Astrocyte of the hippocampus (primary cell): ENCODE measurements around the gene SEC61B.

Source experiments
- DNase-seq: peaks from one replicate; pipeline ENCODE4 v3.0.0; 2011; ENCODE audit warnings: low read depth, low spot score

SEC61B gene

DNA sequence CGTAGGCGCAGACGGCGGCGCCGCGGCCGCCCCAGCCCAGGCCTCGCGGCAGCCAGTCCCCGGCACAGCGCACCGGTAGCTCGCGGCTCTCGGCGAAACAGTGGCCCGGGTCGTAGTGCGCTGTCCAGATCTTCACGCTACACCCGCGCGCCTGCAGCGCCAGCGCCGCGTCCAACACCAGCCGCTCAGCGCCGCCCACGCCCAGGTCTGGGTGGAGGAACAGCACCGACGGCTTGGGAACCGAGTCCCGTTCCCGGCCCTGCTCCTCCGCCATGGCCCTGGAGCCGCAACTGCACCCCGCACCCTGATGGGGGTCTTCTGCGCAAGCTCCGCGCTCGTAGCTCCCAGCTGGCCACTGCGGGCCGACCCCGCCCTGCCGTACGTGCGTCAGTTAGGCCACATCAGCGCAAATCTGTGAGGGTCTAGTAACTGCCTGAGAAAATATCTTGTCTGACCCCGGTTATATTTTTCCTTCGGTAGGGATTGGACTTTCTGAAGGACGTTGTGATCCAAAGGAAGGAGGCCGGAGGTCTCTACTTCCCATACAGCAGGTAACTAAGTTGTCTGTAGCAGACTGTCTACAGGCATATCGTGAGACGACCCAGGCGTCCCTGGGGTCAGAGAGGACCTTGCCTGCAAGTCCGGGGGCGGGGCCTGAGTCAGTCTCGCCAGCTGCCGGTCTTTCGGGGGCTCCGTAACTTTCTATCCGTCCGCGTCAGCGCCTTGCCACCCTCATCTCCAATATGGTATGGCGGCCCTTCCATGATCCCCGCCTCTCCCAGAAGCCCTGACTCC lies at the start of gene SEC61B, which contains the start of gene ALG2:
Gene SEC61B, plus strand, starts transcription at position 662 of the 795 bp plus-strand sequence. Its CDS starts 82 bp downstream, at position 744.
Gene ALG2, minus strand, starts transcription at position 322 of the 795 bp plus-strand sequence. Its CDS starts 48 bp downstream, at position 274.
- peak; percentile 97 for DNase-seq

DNA sequence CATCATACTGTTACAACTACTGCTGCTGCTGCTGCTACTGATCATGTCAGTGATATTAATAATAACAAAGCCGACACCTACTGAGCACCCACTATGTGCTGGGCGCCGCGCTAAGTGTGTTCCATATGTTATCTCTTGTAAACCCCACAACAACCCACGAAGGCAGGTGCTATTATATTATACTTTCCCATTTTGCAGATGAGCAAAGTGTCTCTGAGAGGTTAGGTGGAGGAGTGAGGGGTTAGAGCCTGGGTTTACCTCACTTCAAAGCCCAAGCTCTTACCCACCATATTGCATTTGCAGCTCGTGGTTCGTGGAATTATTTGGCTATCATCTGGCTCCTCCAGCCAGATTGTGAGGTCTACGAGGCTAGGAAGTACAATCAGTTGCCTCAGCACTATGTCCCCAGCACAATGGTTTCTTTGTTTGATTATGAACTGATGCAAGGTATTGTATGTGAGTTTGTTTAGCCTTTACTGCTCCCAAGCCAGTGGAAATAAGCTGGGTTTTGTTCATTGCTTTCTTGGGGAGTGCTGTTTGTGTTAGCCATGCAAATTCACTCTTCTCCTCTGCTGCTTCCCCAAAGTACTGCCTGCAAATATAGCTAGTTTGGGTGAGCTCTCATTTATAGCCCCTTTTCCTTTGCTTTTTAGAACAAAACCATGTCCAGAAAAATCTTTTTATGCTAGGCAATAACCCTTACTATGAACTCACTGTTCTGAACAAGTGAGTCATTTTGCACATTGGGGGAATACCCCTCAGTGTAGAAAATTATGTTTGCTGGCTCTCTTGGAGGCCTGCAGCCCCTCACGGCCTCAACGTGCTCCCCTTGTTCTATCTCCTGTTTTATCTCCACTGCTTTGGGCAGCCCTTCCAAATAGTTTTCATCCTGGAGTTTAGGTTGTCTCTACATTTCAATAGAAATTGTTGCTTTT lies 48.2 kb upstream of the SEC61B start:
- DNase-seq: no peak

DNA sequence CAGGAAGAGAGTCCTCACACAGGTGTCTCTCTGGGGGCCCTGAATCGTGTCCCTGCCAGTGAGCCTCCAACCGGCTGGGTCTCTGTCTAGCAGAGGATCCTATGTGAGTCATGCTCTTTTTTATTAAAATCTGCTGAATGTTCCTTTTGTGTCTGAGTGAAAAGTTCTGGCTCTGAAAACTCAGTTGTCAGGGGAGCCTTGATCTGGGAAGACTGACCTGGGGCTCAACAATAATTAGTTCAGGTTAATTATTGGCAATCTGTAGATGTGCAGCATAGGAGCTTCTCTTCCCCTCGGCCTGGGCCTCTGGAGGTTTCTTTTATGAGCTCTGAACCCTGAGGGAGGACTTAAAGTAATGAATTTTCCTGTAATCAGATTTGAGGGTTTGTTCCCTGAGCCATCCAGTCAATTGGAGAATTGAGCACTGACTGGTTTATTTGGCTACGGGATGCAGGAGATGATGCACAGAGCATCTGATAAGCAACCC lies 45.5 kb upstream of the SEC61B start:
- DNase-seq: no peak

DNA sequence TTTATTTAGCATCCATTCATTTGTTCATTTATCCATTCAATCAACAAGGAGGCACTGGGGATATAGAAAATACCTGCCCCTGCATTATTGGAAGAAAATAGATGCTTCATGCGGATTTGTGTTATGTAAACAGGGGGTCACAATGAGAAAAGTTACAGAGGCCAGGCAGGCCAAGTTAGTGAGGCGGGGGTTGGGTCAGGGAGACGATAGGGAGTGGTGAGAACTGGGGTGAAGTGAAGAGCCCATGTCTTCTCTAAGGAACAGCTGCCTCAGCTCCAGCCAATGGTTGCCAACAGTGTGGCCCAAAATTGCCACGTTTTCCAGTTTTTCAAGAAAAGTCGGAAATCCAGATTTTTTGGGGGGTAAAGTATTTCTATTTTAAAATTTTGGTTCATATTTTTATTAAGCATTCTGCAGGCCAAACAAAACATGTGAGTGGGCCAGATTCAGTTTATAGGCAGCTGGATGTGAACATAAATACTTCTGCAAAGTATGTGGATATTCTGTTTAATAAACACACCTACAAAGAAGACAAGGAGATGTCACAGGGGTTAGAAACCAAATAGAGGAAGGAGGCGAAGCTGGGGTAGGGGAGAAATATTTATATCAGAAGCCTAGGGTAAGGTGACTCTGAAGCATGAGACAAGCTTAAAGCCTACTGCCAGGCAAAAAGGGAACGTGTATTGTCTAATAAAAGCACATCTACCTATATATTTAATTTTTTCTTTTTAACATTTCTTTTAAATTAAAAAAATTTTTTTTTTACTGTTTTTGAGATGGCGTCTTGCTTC lies 44.3 kb upstream of the SEC61B start:
- no peak for DNase-seq

DNA sequence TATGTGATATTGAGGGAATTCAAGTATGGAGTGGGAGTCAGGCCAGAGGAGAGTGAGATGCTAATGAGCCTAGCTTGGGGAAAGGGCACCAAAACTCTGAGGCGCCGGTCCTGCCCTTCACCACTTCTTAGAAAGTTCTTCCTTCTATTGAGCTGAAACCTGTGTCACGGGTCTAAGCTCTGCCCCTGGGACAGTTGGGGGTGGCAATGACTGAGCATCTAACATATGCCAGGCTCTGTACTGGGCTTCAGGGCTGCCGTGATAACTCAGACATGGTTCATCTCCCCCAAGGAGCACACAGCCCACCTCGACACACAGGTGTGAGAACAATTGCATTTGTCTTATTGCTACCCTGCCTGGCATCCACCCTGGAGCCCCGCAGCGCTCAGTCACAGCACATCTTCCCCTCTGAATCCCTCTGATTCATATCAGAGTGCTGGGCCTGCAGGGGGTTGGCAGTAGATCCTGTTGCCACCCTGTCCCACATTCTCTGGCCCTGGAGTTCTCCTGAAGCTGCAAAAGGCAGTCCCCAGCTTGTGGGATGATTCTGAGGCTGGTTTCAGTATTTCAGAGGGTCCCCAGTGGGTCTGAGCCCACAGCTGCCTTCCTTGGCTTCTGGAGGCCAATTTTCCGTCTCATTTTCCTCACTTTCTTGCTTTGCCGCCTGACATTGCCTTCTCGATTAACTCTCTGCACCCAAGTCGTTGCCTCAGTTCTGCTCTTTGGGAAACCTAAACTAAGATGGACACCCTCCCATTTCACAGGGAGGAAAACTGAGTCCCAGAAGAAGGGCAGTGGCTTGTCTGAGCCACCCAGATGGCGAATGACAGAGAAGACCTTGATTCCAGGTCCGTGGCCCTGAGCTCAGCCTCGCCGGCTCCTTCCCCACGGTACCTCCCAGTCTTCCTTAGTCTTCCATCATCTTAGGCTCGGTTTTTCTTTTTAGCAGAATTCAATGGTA lies 42.9 kb upstream of the SEC61B start:
- DNase-seq: no peak

DNA sequence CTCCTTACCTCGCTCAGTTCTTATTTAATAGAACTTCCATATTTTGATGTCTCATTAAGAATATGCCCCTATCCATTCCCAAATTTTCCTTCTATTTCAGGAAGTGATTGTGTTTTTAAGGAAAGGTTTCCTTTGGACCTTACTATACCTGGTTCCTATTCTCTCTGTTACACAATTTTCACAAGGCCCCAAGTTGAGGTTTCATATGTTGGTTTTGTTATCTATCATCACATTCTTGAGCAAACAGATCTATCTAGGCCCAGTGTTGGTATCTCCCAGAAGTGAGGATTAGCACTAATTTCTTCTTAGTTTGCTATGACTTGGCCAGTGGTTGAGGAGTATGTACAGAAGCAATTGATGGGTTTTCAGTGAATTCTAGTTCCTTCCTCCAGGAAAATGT lies 41.9 kb upstream of the SEC61B start:
- no peak for DNase-seq

DNA sequence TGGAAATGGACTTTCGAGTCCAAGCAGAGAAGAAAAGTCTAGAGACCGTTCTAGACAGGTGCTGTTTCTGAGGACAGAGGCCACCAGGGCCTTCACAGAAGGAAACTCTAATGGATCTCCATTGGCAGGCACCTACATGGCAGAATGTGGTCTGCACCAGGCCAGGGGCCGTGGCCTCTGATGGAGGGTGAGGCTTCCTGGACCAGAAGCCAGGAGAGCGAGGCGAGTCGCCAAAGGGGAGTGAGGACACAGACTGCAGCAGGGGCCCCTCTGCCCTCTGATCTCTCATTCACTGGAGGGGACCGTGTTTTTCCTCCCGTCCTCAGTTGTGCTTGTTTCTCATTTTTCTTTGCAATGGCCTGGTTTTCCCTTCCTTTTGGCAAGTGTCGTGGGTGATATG lies 41.4 kb upstream of the SEC61B start:
- DNase-seq: no peak

DNA sequence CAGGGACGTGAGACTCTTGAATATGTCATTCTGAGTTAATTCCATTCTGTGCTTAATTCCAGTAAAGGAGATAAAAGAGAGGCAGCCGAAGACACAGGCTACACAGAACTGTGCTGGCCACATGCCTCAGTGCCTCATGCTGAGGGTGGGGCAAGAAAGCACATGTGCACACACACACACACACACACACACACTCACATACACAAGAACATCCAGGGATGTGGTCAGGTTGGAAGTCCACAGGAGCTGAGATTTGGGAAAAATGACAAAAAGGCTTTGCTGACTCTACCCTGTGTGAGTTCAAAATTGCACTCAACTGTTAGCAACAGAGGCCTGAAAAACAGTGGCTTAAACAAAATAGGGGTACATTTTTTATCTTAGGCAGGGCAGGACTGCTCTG lies 40.9 kb upstream of the SEC61B start:
- no peak for DNase-seq

DNA sequence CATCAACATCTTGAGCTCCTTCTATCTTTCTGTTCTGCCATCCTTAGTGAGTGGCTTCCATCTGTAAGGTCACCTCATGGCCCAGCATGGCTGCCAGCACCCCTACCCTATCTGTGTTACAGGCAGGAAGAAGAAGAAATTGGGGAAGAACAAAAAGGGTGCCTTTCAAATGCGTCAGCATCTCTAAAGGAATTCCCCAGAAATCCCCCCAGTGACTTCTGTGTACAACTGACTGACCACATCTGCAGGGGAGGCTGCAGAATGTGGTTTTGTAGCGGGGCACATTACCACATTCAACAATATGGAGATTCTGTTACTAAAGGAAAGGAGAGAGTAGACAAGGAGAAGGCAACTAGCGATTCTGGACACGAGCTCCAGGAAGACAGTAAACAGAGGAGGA lies 40.5 kb upstream of the SEC61B start:
- DNase-seq: peak; percentile 83

DNA sequence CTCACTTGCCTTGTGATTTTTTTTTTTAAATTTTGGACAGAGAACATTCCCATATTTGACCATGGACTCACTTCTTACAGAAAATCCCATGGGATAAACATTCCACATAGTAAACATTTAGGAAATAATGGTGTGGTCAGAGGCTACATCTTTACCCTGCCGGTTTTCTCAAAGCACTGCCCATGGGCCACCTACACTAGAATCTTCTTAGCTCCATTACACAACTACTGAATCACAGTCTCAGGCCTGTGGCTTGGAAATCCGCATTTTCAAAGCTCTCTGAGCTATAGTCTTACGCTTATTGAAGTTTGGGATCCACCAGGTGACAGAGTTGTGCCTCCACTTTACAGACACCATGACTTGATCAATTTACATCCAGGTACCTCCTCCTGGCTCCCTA lies 39.7 kb upstream of the SEC61B start:
- DNase-seq: no peak

DNA sequence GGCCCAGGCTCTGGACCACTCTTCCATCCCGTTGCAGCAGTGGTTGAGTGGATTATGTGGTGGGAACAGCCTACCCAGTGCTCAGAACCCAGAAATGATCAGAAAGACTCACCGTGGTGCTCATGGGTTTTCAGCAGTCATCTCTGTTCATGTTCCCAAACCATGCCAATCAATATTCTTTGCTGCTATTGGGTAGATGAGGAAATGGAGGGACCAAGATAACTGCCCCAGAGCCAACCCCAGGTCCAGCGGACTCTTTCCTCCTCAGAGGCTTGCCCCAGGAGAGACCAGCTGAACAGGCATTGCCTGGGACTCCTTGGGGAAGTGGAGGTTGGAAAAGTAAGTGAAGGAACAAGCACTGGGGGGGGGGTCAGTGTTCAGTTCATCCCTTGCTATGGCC lies 38.5 kb upstream of the SEC61B start:
- DNase-seq: no peak

DNA sequence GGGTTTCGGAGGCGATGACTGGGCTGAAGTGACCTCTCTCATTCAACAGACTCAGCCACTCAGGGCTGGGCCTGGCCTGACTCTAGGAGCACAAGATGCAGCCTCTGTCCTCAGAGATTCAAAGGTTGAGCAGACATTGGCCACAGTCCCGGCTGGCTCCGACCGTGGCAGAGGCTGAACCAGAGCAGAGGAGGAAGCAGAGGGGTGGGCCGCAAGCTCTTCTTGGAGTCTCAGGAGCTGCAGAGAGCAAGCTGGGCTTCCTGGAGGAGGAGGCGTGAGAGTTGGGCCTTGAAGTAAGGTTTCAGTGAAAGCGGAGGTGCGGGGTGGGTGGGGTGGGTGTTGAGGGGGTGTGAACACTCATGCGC lies 38.0 kb upstream of the SEC61B start:
- DNase-seq: no peak

DNA sequence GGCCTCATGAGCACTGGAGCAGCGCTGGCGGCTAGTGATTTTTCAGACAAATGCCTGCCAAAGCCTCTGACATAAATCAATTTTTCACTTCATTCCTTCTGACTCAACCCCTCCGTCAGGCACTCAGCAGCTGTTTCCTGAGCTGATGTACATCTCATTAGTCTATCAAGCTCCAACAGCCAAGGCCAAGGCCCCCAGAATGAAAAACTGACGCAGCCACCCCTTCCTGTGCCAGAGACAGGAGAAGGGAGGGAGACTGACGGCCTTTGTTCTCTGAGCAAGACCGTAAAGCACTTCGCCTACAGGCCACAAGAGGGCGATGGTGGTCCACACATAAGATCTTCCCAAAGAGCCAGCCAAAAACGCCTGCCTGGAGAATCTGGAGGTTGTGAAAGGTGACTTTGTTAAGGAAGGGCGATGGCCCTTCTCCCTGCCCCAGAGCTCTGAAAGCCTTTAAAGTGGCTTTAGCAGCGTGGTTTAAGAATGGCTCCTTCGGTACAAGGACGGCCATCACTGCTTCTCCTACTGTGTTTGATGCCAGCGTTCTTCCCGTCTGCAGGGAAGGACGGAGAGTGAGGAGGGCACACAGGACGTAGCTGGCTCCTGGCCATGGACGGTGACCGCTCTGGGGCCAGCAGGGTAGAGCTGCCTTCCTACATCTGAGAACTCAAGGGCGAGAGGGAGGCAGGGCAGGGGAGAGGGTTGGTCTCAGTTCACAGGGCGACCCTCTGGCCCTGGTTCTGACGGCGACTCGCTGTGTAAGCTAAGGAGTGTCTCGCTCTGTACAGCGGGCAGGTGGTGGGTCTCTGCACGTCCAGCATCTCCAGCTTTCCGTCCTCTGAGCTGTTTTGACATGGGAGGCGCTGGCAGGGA lies 37.4 kb upstream of the SEC61B start:
- DNase-seq: peak; percentile 95

DNA sequence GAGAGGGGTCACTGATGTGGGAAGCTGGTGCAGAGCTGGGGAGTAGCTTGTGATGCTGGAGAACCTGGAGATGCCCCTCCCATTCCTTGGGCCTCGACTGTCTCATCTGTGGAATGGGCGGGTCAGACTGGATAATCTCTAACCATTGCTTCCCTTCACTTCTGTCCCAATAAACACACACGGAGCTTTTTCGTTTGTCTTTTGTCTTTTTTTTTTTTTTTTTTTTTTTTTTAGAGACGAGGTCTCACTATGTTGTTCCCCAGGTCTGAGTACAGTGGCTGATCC lies 36.8 kb upstream of the SEC61B start:
- no peak for DNase-seq

DNA sequence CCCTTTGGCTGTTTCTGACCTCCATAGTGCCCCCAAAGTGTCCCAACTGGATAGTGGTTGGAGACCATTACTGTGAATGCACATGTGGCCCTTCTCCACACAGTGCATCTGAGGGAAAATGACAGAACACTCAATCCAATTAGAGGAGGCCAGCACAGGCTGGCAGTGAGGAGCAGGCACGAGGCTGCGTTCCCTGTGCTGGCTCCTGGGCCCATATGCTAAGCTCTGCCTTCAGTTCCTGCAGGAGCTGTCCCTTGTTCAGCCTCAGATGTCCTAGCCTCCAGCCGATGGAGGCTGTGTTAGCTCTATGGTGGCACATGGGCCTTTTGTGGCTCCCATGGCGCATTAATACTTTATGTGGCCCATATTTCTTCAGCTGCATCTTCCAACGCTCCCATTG lies 36.1 kb upstream of the SEC61B start:
- no peak for DNase-seq

DNA sequence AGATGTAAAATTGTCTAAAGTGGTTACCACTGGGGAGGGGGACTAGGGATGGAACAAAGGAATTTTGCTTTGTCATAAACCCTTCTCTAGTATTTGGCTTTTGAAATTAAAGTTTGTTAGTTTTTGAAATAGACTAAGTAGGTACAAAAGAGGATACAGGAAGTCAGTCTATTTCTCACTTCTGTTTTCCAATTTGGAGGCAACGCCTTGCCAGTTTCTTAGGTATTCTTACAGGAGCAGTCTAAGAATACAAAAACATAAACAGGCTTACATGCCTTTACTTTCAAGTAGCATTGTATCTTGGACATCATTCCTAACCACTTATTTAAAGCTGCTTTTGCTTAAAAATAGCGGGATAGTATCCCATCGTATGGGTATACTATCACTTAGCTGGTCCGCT lies 34.8 kb upstream of the SEC61B start:
- DNase-seq: no peak

DNA sequence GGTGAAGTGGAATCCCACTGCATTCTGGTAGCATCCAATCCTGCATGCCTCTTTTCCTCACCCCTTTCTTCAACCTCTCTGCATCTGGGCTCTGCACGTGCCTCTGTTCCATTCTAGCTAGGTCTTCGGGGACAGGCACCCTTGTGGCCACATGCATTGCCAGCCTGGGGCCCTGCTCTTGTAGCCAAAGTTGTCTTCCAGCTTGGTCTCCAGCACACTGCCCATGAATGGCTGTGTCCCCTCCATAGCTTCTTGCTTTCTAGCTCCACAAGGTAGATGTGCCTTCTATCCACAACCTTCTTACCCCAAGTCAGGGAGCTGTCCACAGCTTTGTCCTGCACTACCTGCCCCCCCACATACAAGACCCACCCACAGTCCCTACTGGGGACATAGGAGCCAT lies 32.9 kb upstream of the SEC61B start:
- DNase-seq: no peak

DNA sequence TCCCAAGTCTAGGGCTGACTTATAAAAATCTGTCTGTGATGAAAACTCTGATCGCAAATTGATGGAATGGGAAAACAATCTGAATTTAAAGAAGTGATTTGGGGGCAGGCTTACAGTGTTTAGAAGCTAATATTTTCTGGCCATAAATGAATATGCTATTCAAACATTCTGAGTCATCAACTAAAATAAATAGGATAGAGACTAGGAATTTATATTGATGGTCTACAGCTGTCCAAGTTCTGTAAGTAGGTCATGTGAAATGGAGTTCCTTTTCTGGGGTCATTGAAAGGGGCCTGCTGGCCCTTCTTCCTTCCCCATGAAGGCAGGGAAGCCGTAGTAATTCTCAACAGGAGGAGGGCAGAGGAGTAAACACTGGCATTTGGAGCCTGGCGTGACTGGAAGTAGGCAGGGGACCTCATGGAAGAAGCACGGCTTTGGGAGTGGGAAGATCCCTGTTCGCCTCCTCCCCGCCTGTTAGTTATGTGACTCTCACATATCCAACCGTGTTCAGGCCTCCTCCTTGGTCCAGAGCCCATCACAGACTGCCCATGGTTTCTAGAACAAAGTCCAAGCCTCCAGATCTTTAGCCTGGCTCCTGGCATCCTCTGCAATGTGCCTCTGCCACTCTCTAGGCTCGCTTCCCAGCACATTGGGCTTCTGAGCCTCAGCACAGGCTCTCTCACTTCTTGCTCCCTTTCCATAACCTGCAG lies 32.0 kb upstream of the SEC61B start:
- no peak for DNase-seq

DNA sequence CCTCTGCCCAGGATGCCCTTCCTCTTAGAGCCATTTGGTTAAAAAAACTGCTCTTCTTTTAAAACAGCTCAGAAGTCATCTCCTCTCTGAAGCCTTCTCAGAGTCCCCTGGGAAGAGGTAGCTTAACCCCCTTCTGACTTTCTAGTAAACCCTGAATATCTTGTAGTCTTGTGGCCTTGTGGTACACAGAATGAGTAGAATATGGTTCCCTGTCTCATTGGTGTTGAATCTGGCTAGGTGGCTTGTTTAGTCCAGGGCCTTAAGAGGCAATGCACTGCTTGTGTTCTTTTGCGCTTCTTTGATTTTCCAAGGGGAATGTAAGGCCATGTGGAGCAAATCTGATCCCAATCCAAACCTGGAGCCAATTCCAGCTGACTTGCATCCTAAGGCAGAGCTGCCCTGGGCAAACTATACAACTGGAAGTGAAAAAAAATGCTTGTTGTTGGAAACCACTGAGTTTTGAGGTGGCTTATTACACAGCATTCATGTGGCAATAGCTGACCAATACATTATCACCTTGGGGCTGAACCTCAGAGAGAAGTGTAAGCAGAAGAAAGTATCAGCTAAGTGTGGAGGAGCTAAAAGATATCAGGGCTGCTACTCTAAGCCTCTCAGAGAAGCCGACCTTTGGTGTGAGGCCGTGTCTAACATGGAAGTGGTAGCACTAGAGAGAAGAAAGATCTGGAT lies 31.3 kb upstream of the SEC61B start:
- DNase-seq: no peak
